ENCODE data around the gene TMCC3.

DNA sequence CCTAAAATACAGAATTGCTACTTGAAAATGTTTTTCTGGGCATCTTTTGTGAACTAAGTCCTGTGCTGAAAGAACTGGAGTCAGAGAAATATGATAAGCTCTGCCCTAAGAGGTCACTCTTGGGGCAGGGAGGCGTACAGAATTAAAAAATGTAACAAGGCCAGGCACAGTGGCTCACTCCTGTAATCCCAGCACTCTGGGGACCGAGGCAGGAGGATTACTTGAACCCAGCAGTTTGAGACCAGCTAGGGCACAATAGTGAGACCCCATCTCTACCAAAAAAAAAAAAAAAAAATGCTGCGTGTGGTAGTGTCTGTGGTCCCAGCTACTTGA, 46.0 kb downstream of the TMCC3 start:
- TF ChIP-seq, protein P1, sequence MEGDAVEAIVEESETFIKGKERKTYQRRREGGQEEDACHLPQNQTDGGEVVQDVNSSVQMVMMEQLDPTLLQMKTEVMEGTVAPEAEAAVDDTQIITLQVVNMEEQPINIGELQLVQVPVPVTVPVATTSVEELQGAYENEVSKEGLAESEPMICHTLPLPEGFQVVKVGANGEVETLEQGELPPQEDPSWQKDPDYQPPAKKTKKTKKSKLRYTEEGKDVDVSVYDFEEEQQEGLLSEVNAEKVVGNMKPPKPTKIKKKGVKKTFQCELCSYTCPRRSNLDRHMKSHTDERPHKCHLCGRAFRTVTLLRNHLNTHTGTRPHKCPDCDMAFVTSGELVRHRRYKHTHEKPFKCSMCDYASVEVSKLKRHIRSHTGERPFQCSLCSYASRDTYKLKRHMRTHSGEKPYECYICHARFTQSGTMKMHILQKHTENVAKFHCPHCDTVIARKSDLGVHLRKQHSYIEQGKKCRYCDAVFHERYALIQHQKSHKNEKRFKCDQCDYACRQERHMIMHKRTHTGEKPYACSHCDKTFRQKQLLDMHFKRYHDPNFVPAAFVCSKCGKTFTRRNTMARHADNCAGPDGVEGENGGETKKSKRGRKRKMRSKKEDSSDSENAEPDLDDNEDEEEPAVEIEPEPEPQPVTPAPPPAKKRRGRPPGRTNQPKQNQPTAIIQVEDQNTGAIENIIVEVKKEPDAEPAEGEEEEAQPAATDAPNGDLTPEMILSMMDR (conservative IDR thresholded peaks at IDR 0.05 in 1 of 2, IDR thresholded peaks at IDR 0.05 in 1 of 2; ENCODE audit: extremely low read depth in 1 of 2, insufficient read depth in 1 of 2, low read depth in 1 of 2, low read length in 2 of 2), result no peak
- no peak for TF ChIP-seq EZH2 (IDR thresholded peaks at IDR 0.05; ENCODE audit: borderline replicate concordance, low read length)

Measured in mammary epithelial cell (primary cell).